ENCODE measurements around the gene FRA10AC1. TPM values are rescaled to one million over a fixed set of nuclear protein-coding genes. Genes with fewer than 3 reads are reported as not detected.

FRA10AC1 gene
- total RNA-seq, 1 experiment from 2014 or later = 7.5 TPM

DNA sequence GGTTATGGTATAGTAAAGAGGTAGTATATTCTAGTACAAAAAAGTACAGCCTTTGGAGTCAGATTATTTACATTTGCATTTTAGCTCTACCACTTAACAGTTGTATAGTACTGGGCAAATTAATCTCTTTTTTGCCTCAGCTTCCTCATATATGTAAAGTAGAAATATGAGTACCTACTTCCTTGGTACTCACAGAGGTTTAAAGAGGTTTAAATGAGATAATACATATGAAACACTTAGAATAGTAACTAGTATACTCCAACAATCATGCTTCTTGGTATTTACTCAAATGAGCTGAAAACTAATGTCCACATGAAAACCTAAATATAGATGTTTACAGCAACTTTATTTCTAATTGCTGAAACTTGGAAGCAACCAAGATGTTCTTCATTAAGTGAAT is 14.7 kb downstream of the FRA10AC1 start:
- Histone ChIP-seq H3K36me3 (peaks cover 13% of the 10 kb centered on the region), H3K9me3 (replicated peaks) (no peaks in the 10 kb centered on the region)

GRCh38 chr10:93680412-93681047 is 21.9 kb downstream of the FRA10AC1 start:
- DNase-seq (ENCODE audit: low read depth in 1 of 2, low spot score in 2 of 2) = peak in 1 of 2 experiments; percentile 43
- Histone ChIP-seq H3K4me1 (replicated peaks) (no peaks in the 10 kb centered on the region), H3K27ac (no peak overlapping the region), H3K36me3 (peaks cover 27% of the 10 kb centered on the region), H3K9me3 (replicated peaks) (no peaks in the 10 kb centered on the region), H3K27me3 (replicated peaks) (no peaks in the 10 kb centered on the region), H3K4me3 (no peak overlapping the region)

More for the DNA sequence above, 14.7 kb downstream of the FRA10AC1 start:
- H3K4me3 ChIP-seq = no peak overlapping the region
- no peaks in the 10 kb centered on the region for H3K27me3 ChIP-seq (replicated peaks)
- H3K27ac ChIP-seq = no peak overlapping the region
- no peaks in the 10 kb centered on the region for H3K4me1 ChIP-seq (replicated peaks)
- no peak for DNase-seq (ENCODE audit: low read depth in 1 of 2, low spot score in 2 of 2)

DNA sequence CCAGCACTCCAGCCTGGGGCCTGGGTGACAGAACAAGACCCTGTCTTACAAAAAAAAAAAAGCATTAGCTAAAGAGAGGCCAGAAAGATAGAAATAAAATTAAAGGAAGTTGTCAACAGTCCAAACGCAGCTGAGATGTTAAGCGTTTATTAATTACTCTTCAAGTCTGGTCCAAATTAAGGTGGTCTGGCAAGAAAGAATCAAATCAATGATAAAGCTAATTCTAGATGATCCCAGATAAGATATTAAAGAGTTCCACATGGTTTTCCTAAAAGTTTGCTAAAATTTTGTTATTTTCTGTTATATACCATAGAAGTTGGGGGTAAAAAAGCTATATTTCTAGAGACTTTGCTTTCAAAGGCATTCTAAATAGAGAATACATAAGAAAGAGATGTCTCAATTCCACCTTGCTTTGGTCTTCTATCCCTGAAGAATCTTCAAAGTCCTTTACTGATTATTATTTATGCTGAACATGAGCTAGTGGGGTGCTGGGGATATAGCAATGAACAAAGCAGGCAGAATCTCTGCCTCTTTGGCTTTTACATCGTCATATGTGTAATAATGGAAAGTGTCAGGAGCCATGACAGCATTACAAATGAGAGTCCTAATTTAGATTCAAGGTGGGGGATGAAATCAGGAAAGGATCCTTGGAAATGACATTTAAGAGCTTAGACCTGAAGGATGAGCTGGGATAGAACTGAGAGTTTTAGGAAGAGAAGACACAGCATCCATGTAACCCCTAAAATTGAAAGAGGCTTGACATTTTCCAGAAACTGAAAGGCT is 23.4 kb downstream of the FRA10AC1 start:
- Histone ChIP-seq H3K4me1 (replicated peaks) (no peaks in the 10 kb centered on the region), H3K4me3 (no peak overlapping the region), H3K9me3 (replicated peaks) (no peaks in the 10 kb centered on the region), H3K27ac (no peak overlapping the region), H3K27me3 (replicated peaks) (no peaks in the 10 kb centered on the region), H3K36me3 (peaks cover 31% of the 10 kb centered on the region)
- no peak for DNase-seq (ENCODE audit: low read depth in 1 of 2, low spot score in 2 of 2)

- H3K4me3 ChIP-seq = no peak overlapping the region
- peaks cover 32% of the 10 kb centered on the region for H3K36me3 ChIP-seq
- no peak overlapping the region for H3K27ac ChIP-seq
- no peaks in the 10 kb centered on the region for H3K9me3 ChIP-seq (replicated peaks)
- DNase-seq (ENCODE audit: low read depth in 1 of 2, low spot score in 2 of 2) = no peak
- no peaks in the 10 kb centered on the region for H3K27me3 ChIP-seq (replicated peaks)
- no peaks in the 10 kb centered on the region for H3K4me1 ChIP-seq (replicated peaks)
Observed at GRCh38 chr10:93678386-93678785, 24.0 kb downstream of the FRA10AC1 start.

GRCh38 chr10:93673791-93674190 is 28.6 kb downstream of the FRA10AC1 start:
- DNase-seq (ENCODE audit: low read depth in 1 of 2, low spot score in 2 of 2) = no peak
- Histone ChIP-seq H3K9me3 (replicated peaks) (no peaks in the 10 kb centered on the region), H3K4me3 (no peak overlapping the region), H3K4me1 (replicated peaks) (no peaks in the 10 kb centered on the region), H3K27me3 (replicated peaks) (no peaks in the 10 kb centered on the region), H3K27ac (no peak overlapping the region), H3K36me3 (peaks cover 41% of the 10 kb centered on the region)

GRCh38 chr10:93672890-93673289 is 29.5 kb downstream of the FRA10AC1 start:
- no peak overlapping the region for H3K27ac ChIP-seq
- peaks cover 41% of the 10 kb centered on the region for H3K36me3 ChIP-seq
- H3K4me1 ChIP-seq (replicated peaks) = no peaks in the 10 kb centered on the region
- no peak for DNase-seq (ENCODE audit: low read depth in 1 of 2, low spot score in 2 of 2)
- H3K4me3 ChIP-seq = no peak overlapping the region
- no peaks in the 10 kb centered on the region for H3K9me3 ChIP-seq (replicated peaks)
- no peaks in the 10 kb centered on the region for H3K27me3 ChIP-seq (replicated peaks)

DNA sequence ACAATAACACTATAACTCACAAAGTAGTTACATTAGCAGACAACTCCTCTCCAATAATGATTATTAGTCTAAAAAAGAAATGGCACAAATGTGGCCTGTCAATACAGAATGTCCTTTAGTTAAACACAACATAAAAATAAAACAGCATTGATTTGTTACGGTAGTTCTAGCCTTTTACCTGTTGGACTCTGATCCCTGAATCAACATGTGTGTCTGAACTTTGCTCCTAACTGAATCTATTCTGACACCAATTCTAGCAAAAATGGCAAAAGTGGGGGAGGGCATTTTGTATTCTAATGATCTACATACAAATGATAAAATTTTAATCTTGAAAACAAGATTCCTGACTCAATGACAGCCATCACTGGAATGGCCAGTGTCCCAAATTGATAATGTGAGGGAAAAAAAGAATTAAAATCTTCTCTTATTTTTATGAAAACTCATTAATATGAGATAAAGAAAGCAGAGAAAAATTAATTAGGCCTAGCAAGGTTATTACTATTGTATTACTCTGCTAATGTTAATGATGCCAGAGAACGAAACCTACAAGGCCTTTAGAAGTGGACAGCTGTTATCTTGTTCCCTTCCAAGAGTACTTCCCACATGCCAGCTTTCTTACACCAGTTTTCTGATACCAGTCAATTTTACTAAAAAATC is 30.2 kb downstream of the FRA10AC1 start:
- H3K9me3 ChIP-seq (replicated peaks) = no peaks in the 10 kb centered on the region
- H3K27ac ChIP-seq = no peak overlapping the region

GRCh38 chr10:93671042-93671441 is 31.4 kb downstream of the FRA10AC1 start:
- peaks cover 37% of the 10 kb centered on the region for H3K36me3 ChIP-seq
- no peaks in the 10 kb centered on the region for H3K4me1 ChIP-seq (replicated peaks)
- H3K27me3 ChIP-seq (replicated peaks) = no peaks in the 10 kb centered on the region
- H3K4me3 ChIP-seq = no peak overlapping the region
- H3K9me3 ChIP-seq (replicated peaks) = no peaks in the 10 kb centered on the region
- H3K27ac ChIP-seq = no peak overlapping the region
- no peak for DNase-seq (ENCODE audit: low read depth in 1 of 2, low spot score in 2 of 2)

More for the DNA sequence above, 30.2 kb downstream of the FRA10AC1 start:
- no peak for DNase-seq (ENCODE audit: low read depth in 1 of 2, low spot score in 2 of 2)
- no peaks in the 10 kb centered on the region for H3K4me1 ChIP-seq (replicated peaks)
- no peak overlapping the region for H3K4me3 ChIP-seq
- H3K36me3 ChIP-seq = peaks cover 37% of the 10 kb centered on the region
- no peaks in the 10 kb centered on the region for H3K27me3 ChIP-seq (replicated peaks)

GRCh38 chr10:93670372-93670771 is 32.0 kb downstream of the FRA10AC1 start:
- no peak for DNase-seq (ENCODE audit: low read depth in 1 of 2, low spot score in 2 of 2)
- no peaks in the 10 kb centered on the region for H3K4me1 ChIP-seq (replicated peaks)
- no peaks in the 10 kb centered on the region for H3K27me3 ChIP-seq (replicated peaks)
- H3K9me3 ChIP-seq (replicated peaks) = no peaks in the 10 kb centered on the region
- H3K4me3 ChIP-seq = no peak overlapping the region
- H3K27ac ChIP-seq = no peak overlapping the region
- H3K36me3 ChIP-seq = peaks cover 37% of the 10 kb centered on the region

DNA sequence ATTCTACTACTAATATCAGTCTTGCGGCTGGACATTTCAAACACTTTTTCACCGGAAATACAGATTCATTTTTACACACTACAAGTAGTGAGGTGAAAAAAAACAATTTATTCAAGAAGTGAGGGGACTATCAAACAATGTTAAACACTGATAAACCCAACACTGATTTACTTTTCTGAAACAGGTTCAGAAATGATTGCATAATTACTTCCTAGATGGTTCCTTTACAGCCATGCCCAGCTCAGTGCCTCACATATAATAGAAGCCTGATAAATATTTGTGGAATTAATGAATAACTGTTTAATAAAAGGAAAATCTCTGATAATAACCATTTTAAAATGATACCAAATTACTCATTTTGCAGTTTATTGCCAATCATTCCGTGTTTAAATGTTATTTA is 34.6 kb downstream of the FRA10AC1 start:
- H3K36me3 ChIP-seq = peaks cover 26% of the 10 kb centered on the region
- no peak overlapping the region for H3K27ac ChIP-seq
- no peaks in the 10 kb centered on the region for H3K27me3 ChIP-seq (replicated peaks)
- no peaks in the 10 kb centered on the region for H3K9me3 ChIP-seq (replicated peaks)
- no peak for DNase-seq (ENCODE audit: low read depth in 1 of 2, low spot score in 2 of 2)
- H3K4me3 ChIP-seq = no peak overlapping the region
- H3K4me1 ChIP-seq (replicated peaks) = no peaks in the 10 kb centered on the region

- no peak overlapping the region for H3K27ac ChIP-seq
- H3K9me3 ChIP-seq (replicated peaks) = no peaks in the 10 kb centered on the region
- peaks cover 21% of the 10 kb centered on the region for H3K36me3 ChIP-seq
- no peaks in the 10 kb centered on the region for H3K4me1 ChIP-seq (replicated peaks)
- DNase-seq (ENCODE audit: low read depth in 1 of 2, low spot score in 2 of 2) = no peak
- H3K27me3 ChIP-seq (replicated peaks) = no peaks in the 10 kb centered on the region
- H3K4me3 ChIP-seq = no peak overlapping the region
Observed at GRCh38 chr10:93666030-93666429, 36.4 kb downstream of the FRA10AC1 start.

DNA sequence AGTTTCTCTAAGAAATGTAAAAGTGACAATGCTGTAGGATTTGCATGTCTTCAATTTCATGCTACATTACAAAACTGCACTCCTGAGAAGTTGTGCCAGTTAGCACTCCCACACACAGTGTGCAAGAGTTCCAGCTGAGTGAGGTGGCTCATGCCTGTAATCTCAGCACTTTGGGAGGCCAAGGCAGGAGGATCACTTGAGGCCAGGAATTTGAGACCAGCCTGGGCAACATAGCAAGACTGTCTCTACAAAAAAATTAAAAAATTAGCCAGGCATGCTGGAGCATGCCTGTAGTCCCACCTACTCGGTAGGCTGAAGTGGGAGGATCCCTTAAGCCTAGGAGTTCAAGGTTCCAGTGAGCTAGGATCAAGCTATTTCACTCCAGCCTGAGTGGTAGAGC is 44.6 kb downstream of the FRA10AC1 start:
- Histone ChIP-seq H3K4me1 (replicated peaks) (no peaks in the 10 kb centered on the region), H3K9me3 (replicated peaks) (no peaks in the 10 kb centered on the region), H3K27ac (no peak overlapping the region), H3K27me3 (replicated peaks) (no peaks in the 10 kb centered on the region), H3K36me3 (no peaks in the 10 kb centered on the region; the same call in 1 of the 2 replicates), H3K4me3 (no peak overlapping the region)
- no peak for DNase-seq (ENCODE audit: low read depth in 1 of 2, low spot score in 2 of 2)

DNA sequence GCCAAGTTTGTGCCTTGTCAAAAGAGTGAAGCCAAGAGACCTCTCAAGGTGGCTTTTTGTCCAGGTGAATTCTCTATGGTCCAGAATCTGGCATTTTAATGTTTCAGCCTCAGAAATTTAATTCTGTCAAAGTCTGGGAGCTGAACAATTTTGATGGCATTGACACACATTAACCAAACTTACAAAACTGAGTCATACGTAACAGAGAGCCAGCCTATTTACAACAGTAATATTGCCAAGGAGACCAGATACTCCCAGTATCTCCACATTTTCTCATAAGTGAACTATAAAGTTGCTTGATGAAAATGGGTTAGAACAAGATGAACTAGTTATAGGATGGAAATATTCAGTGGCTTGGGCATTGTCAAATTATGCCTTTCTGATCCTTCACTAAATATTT is 46.2 kb downstream of the FRA10AC1 start:
- no peak overlapping the region for H3K27ac ChIP-seq
- no peaks in the 10 kb centered on the region for H3K4me1 ChIP-seq (replicated peaks)
- H3K4me3 ChIP-seq = no peak overlapping the region
- no peak for DNase-seq (ENCODE audit: low read depth in 1 of 2, low spot score in 2 of 2)
- no peaks in the 10 kb centered on the region for H3K27me3 ChIP-seq (replicated peaks)
- H3K9me3 ChIP-seq (replicated peaks) = no peaks in the 10 kb centered on the region
- no peaks in the 10 kb centered on the region for H3K36me3 ChIP-seq

GRCh38 chr10:93654201-93654600 is 48.2 kb downstream of the FRA10AC1 start:
- H3K36me3 ChIP-seq = no peaks in the 10 kb centered on the region
- H3K27me3 ChIP-seq (replicated peaks) = no peaks in the 10 kb centered on the region
- H3K4me3 ChIP-seq = no peak overlapping the region
- DNase-seq (ENCODE audit: low read depth in 1 of 2, low spot score in 2 of 2) = no peak
- H3K4me1 ChIP-seq (replicated peaks) = no peaks in the 10 kb centered on the region
- H3K27ac ChIP-seq = no peak overlapping the region
- H3K9me3 ChIP-seq (replicated peaks) = no peaks in the 10 kb centered on the region

Data from SJSA1 (cell line).